ENCODE data around the gene MYO1B.

The MYO1B gene

GRCh38 chr2:191264647-191265081, 19.5 kb downstream of the MYO1B start:
- no peak for DNase-seq

DNA sequence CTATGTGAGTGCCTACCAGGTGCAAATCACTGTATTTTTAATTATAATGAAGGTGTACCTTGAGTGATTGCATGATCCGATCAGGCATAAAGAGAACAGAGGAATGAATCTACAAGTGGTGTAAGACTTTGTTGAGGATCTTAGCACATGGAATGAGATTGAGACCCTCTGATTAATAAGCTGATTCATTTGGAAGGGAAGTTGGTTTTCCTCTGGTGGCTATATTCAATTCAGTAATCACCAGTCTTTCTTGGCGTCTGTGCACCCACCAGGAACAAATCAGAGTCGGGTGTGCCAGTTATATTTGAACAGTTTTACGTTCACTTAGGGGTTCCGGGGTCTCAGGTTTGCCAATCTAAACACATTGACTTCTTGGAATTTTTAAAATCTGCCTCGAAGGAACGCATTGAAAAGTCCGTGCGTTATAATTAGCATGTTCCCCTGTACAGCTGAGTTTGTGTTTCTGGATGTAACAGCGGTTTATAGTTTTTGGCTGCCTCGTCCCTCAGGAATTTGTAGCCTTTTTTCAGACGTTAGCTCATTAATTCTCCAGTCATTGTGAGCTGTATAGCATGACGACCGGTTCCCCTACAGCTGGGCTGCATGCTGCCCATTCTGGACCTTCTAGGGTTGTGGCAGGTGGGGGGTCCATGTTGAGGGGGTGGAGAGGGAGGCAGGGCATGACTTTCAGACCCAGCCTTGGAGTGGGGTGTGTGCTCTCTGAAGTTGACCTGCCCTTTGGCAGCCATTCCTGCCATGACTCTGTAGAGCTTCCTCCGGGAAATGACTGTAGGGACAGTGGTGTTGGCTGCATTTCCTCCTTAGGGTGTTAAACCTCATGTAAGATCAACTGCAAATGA, 20.3 kb downstream of the MYO1B start:
- no peak for DNase-seq

DNA sequence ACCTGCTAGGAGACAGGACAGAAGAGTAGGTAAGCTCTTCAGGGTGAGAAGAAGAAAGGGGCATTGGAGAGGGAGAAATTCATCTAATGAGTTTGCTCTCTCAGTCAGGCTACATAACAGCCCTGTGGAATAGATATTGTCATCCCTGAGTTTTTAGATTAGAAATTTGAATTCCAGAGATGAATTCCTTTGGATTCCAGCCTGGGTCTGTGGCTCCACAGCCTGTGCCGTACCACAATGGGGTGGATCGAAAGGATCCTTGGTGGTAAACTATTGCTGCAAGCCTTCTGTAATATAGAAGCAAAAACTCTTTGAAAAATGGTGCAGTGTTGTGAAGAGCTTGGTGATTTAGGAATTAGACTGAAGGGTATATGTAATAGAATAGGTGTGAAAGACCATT, 21.0 kb downstream of the MYO1B start:
- DNase-seq, result no peak

DNA sequence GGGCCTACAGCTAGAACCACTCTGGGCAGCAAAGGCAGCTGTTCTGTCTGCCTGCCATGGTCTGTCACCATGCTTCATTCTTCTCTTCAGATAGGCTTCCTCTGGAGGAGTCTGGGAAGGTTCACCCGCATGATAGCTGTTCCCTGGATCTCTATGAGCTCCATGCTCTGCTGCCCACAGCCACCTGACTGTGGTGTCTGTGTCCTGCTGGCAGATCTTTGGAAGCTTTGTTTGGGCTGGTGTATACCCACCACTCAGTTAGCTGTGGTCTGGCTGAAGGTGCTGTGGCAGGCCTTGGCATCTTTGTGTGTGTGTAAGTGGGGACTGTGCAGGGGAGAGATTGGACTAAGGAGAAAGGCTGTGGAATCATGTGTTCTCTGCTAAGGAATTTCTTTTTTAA, 23.4 kb downstream of the MYO1B start:
- DNase-seq, result no peak

DNA sequence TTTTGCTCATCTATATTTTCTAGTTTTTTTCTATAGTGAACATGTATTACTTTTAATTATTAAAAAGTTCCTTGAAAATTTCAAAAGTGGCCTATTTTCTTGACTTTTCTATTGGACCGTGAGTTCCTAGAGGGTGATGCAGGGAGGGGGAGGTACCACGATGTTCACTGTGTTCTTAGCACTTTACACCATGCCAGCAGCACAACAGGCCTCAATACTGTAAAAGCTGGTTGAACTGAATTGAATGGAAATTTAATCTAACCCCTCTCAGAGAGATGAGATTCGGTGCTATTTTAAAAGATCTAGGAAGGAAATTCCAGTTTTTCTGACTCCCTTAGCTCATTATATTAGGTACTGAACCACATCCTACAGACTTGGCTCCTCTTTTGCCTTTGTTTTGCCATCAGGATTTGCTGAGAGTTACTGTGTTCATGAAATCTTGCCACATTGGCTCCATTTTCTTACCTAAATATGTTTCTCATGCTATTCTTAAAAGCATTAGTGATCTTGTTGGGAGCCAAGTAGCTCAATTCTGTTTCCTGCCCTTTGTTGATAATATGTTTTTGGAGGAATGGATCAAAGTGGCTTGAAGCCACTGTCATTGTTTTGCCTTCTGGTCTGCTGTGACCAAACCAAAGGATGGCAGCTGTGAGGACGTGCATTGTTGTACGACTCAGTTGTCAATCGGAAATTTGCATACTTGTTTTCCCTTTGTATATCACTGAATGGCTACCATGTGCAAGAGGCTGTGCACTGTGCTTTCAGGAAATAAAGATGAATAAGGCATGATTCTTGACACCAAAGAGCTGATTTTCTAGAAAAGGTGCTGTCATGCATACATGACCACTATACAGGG, 25.3 kb downstream of the MYO1B start:
- no peak for DNase-seq

GRCh38 chr2:191272064-191272463, 26.9 kb downstream of the MYO1B start:
- no peak for DNase-seq

DNA sequence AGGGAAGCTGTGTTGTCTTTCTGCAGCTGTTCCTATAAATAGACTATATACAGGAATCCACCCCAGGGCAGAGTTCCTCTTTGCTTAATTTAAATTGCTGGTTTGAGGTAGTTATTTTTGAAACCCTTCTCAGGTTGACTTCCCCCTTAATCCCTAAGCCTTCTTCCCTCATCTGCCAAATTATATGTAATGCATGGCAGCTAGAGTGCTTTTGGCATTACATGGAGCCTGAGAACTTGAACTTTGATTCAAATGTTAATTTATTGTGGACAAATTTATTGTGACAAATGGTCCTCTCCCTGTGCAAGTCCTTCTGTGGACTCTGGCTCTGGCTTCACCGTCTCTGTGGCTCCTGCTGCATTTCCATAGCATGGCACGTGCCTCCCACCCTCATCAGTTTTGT, 29.2 kb downstream of the MYO1B start:
- no peak for DNase-seq

DNA sequence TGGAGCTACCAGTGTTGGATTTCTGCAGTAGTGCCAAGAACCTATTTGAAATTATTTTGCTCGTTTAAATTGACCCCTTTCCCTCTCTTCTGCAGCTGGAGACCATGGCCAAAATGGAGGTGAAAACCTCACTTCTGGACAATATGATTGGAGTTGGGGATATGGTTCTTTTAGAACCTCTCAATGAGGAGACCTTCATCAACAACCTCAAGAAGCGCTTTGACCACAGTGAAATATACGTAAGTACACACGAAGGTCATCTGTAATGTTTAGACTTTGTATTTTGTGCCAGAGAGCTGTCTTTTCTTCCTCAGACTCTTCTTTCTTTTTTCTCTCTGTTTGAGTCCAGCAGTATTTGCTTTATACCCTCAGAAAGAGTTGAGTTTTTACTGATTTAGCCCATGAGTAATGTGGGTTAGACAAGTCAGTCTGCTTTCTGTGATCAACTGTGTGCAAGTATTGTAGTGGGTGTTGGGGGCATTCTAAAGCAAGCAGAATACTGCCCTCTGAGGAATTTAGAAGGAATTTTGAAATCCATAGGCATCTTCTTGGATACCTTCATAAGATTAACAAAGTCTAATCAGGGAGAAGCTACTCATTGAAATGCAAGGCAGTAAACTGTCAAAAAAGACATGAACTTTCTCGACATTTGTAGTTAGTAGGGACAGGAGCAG, 31.7 kb downstream of the MYO1B start:
- DNase-seq, result no peak

GRCh38 chr2:191280290-191280689, 35.1 kb downstream of the MYO1B start:
- DNase-seq, result no peak

GRCh38 chr2:191280834-191281756, 35.9 kb downstream of the MYO1B start:
- no peak for DNase-seq

DNA sequence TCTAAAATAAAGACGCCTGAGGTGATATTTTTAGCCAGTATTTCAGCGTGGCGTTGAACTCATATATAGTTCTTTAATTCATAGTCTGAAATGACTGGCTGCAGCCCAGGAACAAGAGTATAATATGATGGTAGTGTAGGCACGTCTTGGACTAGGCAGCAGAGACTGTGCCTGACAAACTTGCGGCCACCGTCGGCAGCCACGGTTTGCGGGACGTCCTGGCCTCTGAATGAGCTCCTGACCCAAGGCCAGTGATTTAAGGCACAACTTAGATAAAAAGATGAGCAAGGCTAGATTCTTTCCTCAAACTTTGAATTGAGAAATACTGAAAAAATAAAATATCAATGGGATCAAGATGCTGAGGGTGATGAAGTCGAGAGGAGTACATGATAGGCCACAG, 40.0 kb downstream of the MYO1B start:
- DNase-seq, result no peak

GRCh38 chr2:191287820-191288219, 42.6 kb downstream of the MYO1B start:
- DNase-seq, result no peak

- no peak for DNase-seq
Measured at GRCh38 chr2:191289049-191289448, 43.8 kb downstream of the MYO1B start.

DNA sequence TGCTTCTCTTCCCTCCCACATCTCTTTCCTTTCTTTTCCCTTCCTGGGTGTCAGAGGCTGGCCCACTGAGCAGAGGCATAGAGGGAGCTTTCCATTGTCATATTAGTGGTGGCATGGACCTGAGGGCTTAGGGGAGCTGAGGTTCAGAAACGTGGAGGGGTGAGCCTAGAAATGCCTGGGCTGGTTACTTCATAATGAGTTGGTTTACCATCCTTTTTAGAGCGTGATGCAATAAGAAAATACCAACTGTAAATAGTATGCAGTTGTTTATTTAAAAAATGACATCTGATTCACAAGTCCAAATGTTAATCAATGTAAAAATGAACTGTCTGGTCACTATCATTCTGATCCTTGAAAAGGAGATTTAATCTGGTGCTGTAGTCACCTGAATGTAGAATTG, 46.3 kb downstream of the MYO1B start:
- no peak for DNase-seq

DNA sequence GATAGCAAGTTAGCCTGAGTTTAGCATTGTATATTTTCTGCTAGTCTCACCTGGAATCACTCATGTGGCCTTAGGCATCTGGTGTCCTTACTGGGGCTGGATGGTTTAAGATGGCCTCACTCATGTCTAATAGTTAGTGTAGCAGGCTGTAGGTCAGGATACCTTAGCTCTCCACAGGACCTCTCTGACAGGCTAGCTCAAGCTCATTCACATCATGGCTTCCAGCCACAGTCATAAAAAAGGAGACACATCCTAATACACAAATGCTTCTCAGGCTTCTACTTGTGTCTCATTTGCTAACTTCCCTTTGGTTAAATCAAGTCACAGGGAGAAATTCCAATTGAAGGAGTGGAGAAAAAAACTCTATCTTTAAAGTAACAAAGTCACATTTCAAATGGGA, 47.7 kb downstream of the MYO1B start:
- no peak for DNase-seq

- no peak for DNase-seq
Measured at GRCh38 chr2:191295088-191295487, 49.9 kb downstream of the MYO1B start.

GRCh38 chr2:191296083-191297006, 51.1 kb downstream of the MYO1B start:
- DNase-seq, result no peak

DNA sequence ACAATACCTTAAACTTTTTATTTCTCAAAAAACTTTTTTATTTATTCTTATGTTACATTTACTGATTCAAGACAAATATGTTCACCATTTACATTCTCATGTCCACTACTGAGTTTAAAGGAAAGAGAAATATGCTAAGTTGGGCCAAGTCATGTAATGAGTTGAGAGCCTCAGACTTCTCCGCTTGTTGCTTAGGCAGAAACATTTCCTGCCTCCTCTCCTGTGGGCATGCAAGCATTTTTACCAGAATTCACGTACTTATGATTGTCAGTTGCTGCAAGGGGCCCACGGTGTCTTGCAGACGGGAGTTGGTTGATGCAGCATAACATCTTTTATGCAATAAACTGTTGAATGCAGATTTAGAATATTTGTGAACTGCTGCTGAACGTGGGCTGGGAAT, 51.8 kb downstream of the MYO1B start:
- no peak for DNase-seq

DNA sequence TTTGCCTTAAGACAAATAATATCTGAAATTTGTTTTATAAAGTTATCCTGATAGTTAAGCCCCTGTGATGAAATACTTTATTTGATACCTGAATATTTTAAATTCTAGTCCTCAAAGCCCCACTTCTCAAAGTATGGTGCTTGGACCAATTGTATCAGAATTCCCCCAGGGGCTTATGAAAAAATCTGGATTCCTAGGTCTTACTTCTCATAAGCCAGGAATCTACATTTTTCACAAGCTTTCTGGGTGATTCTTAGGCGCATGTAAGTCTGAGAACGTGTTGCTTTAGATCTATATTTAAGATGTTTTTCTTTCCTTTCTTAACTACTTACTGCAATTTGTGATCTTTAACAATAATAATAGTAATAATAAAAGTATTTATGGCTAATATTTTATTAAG, 53.1 kb downstream of the MYO1B start:
- no peak for DNase-seq

- no peak for DNase-seq
Measured at GRCh38 chr2:191299010-191299409, 53.8 kb downstream of the MYO1B start.

GRCh38 chr2:191299866-191300265, 54.7 kb downstream of the MYO1B start:
- no peak for DNase-seq

All from NCI-H446 treated with DMSO at 0.1 percent for 48 hours (cell line).